ENCODE results near the gene HHAT. TPM values are rescaled to one million over a fixed set of nuclear protein-coding genes. Genes with fewer than 3 reads are reported as not detected.

HHAT gene
- total and polyA plus RNA-seq, 2 of the 4 experiments (the other 2 are of a cell fraction): 1.7 to 2.5 TPM

DNA sequence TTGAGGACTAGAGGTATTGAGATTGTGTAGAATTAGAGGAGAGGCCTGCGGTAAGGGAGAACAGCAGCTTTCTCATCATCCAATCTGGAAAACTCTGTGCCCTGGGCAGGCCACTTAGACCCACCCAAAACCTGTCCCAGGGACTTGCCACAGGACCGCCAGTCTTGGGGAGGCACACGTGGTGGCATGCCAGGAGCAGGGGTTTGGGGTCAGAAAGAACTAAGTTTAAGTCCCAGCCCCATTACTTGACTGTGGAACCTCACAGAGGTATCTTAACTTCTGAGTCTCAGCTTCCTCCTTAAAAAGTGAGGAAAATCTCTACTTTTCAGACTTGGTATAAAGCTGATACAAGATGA lies 356.6 kb downstream of the HHAT start:
- Histone ChIP-seq H2BK15ac (ENCODE audit: low read depth, low read length) (no peak overlapping the region), H4K8ac (ENCODE audit: low read depth in 2 of 2, low read length in 2 of 2) (no peak overlapping the region), H3K9me3 (ENCODE audit: control insufficient read depth, insufficient read depth, low read length) (no peaks in the 10 kb centered on the region), H3K14ac (replicated peaks; ENCODE audit: low read depth, low read length) (no peak overlapping the region), H3K4me2 (ENCODE audit: low read depth, low read length) (no peak overlapping the region), H3K79me1 (ENCODE audit: low read depth in 1 of 2, low read length in 2 of 2) (no peaks in the 10 kb centered on the region), H3K27me3 (ENCODE audit: control insufficient read depth, insufficient read depth, low read length) (no peaks in the 10 kb centered on the region), H3K23ac (ENCODE audit: low read depth, low read length) (no peak overlapping the region), H2BK20ac (ENCODE audit: low read depth, low read length) (no peak overlapping the region), H4K5ac (ENCODE audit: low read depth, low read length) (no peak overlapping the region), H3K9ac (ENCODE audit: low read depth, low read length) (no peak overlapping the region), H3K18ac (ENCODE audit: low read depth, low read length) (no peak overlapping the region), H2BK5ac (ENCODE audit: low read depth, low read length, poor library complexity, severe bottlenecking) (no peak overlapping the region), H3K4me1 (ENCODE audit: control insufficient read depth, insufficient read depth, low read length) (peaks cover 7% of the 10 kb centered on the region; the same call in 1 of the 2 replicates), H3K4ac (ENCODE audit: low read depth, low read length) (no peak overlapping the region), H3K4me3 (ENCODE audit: insufficient read depth, low read depth, low read length) (no peak overlapping the region), H3K9me1 (ENCODE audit: insufficient read depth, low read length) (0 out of 2 replicates have a peak, but pooled peaks cover 2% of the 10 kb centered on the region), H2AFZ (replicated peaks; ENCODE audit: low read length, poor library complexity) (no peak overlapping the region), H3K27ac (ENCODE audit: insufficient read depth, low read length) (no peak overlapping the region), H2AK5ac (ENCODE audit: low read depth, low read length) (no peak overlapping the region), H3K56ac (ENCODE audit: extremely low read depth, insufficient read depth, low read length) (no peak overlapping the region), H2AK9ac (replicated peaks; ENCODE audit: low read depth, low read length, poor library complexity) (no peak overlapping the region), H4K91ac (ENCODE audit: insufficient read depth, low read depth, low read length) (no peak overlapping the region), H3K36me3 (ENCODE audit: control insufficient read depth, insufficient read depth, low read length) (no peaks in the 10 kb centered on the region), H4K20me1 (ENCODE audit: insufficient read depth, low read length) (no peaks in the 10 kb centered on the region), H2BK120ac (ENCODE audit: low read depth, low read length) (no peak overlapping the region)
- no CpG with 5 or more reads among the region's 3 CpGs for WGBS, 2 experiments (ENCODE audit: extremely low coverage in 2 of 2, insufficient read length in 1 of 2)
- in situ Hi-C loops (cut with MboI; ENCODE audit: low sequenced_read_pairs) (no loop called here), dilution Hi-C loops (cut with HindIII; ENCODE audit: low sequenced_read_pairs, unreplicated experiment) (no loop called here), intact Hi-C loops (cut with micrococcal nuclease) (no loop called here)
- DNase-seq (no peak), ATAC-seq (ENCODE audit: low read depth) (no peak)
- BruUV-seq (replicated peaks): no TSS peak
- TF ChIP-seq CHD1 (IDR thresholded peaks at IDR 0.05; ENCODE audit: low read depth, low read length): no peak
- TF ChIP-seq, protein P1, sequence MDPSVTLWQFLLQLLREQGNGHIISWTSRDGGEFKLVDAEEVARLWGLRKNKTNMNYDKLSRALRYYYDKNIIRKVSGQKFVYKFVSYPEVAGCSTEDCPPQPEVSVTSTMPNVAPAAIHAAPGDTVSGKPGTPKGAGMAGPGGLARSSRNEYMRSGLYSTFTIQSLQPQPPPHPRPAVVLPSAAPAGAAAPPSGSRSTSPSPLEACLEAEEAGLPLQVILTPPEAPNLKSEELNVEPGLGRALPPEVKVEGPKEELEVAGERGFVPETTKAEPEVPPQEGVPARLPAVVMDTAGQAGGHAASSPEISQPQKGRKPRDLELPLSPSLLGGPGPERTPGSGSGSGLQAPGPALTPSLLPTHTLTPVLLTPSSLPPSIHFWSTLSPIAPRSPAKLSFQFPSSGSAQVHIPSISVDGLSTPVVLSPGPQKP (IDR thresholded peaks at IDR 0.05; ENCODE audit: borderline replicate concordance, low read depth, low read length): no peak
- no peak for TF ChIP-seq NFE2L2 (IDR thresholded peaks at IDR 0.05; ENCODE audit: low read depth, low read length)
- no peak for TF ChIP-seq RAD21 (IDR thresholded peaks at IDR 0.05; ENCODE audit: low read length)
- no peak for TF ChIP-seq MXI1 (IDR thresholded peaks at IDR 0.05; ENCODE audit: borderline replicate concordance, low read depth, low read length)
- no peak for TF ChIP-seq CEBPB (IDR thresholded peaks at IDR 0.05; ENCODE audit: low read depth, low read length)
- ChIA-PET POLR2A (ENCODE audit: unreplicated experiment) (no interaction called here), CTCF (no interaction called here)
